Smooth muscle cell (in vitro differentiated cells): Measurements from ENCODE around the gene GALNT9. TPM values are rescaled to one million over a fixed set of nuclear protein-coding genes. Genes with fewer than 3 reads are reported as not detected.

Experiments used
- DNase-seq: peaks from one replicate; lab custom pipeline; 2025; ENCODE audit not compliant: unreplicated experiment; lab: John Stamatoyannopoulos, UW
- H2AFZ ChIP-seq: fragments of 200-600 bp; sonication (generic); 2 replicates; pipeline ENCODE4 v1.6.0; 2016; ENCODE audit warnings: antibody characterized with exemption, low read depth, mild to moderate bottlenecking
- H3F3A ChIP-seq: fragments of 200-600 bp; sonication (generic); 2 replicates; pipeline ENCODE4 v1.6.0; 2017; ENCODE audit warnings: antibody characterized with exemption, low read depth
- H3K27ac ChIP-seq: fragments of 200-600 bp; sonication (generic); 2 replicates; pipeline ENCODE4 v1.5.1; 2016; ENCODE audit warnings: low read depth, mild to moderate bottlenecking
- H3K27me3 ChIP-seq: fragments of 200-600 bp; sonication (generic); 2 replicates; pipeline ENCODE4 v1.6.1; 2016; ENCODE audit warnings: low read depth, mild to moderate bottlenecking
- H3K36me3 ChIP-seq: fragments of 200-600 bp; sonication (generic); 2 replicates; pipeline ENCODE4 v1.5.1; 2016; ENCODE audit warnings: low read depth
- H3K4me1 ChIP-seq: fragments of 200-600 bp; sonication (generic); 2 replicates; pipeline ENCODE4 v1.5.1; 2016; ENCODE audit warnings: low read depth
- H3K4me2 ChIP-seq: fragments of 200-600 bp; sonication (generic); 2 replicates; pipeline ENCODE4 v1.6.0; 2016; ENCODE audit warnings: mild to moderate bottlenecking
- H3K4me3 ChIP-seq: fragments of 200-600 bp; sonication (generic); 2 replicates; pipeline ENCODE4 v1.5.1; 2016; ENCODE audit warnings: mild to moderate bottlenecking
- H3K79me2 ChIP-seq: fragments of 200-600 bp; sonication (generic); 2 replicates; pipeline ENCODE4 v1.6.0; 2016; ENCODE audit warnings: low read depth, mild to moderate bottlenecking
- H3K9ac ChIP-seq: fragments of 200-600 bp; sonication (generic); 2 replicates; pipeline ENCODE4 v1.6.0; 2016; ENCODE audit warnings: low read depth
- H3K9me3 ChIP-seq: fragments of 200-600 bp; sonication (generic); replicated peaks from 2 replicates; pipeline ENCODE4 v1.5.1; 2016; ENCODE audit warnings: low read depth
- H4K20me1 ChIP-seq: fragments of 200-600 bp; sonication (generic); 2 replicates; pipeline ENCODE4 v1.6.0; 2016; ENCODE audit warnings: low read depth
- CTCF ChIP-seq: fragments of 200-600 bp; sonication (generic); IDR thresholded peaks from 2 replicates; pipeline ENCODE4 v1.5.1; 2017; ENCODE audit warnings: borderline replicate concordance, mild to moderate bottlenecking, antibody characterized with exemption; ENCODE audit not compliant: insufficient read depth, poor library complexity, severe bottlenecking
- WGBS: methylation state at CpG from one replicate; pipeline ENCODE4 v1.1.7; 2016; ENCODE audit warnings: low lambda C conversion rate; 5-methylcytosine and 5-hydroxymethylcytosine counted together
- polyA plus RNA-seq: library from polyadenylated mRNA; unstranded; fragments of >200 nt; fragmentation: Nextera tagmentation; extraction: Ambion mirVana; gene quantifications from 2 replicates; pipeline ENCODE4 v1.2.1, GENCODE V29; 2016
- total RNA-seq: library from RNA; depleted of rRNA; stranded (reverse); fragments of >200 nt; gene quantifications from 2 replicates; pipeline ENCODE4 v1.2.3, GENCODE V29; 2014

The GALNT9 gene
- total and polyA plus RNA-seq, 2 experiments from 2014 or later, result 1.1 TPM; not detected in 1

- TF ChIP-seq CTCF, result peak; percentile 19
- Histone ChIP-seq H3K79me2 (no peaks in the 10 kb centered on the region), H3K4me3 (no peak overlapping the region), H3K4me2 (no peak overlapping the region), H3K36me3 (no peaks in the 10 kb centered on the region), H3F3A (no peaks in the 10 kb centered on the region), H3K27ac (no peak overlapping the region), H3K27me3 (no peaks in the 10 kb centered on the region), H3K9me3 (no peaks in the 10 kb centered on the region), H3K4me1 (peaks cover 9% of the 10 kb centered on the region), H2AFZ (no peak overlapping the region), H4K20me1 (no peaks in the 10 kb centered on the region), H3K9ac (no peak overlapping the region)
- no peak for DNase-seq
- 53% methylated on average over 10 of the region's 10 CpGs for WGBS
These were observed 135.3 kb downstream of the GALNT9 start for GRCh38 chr12:132194056-132194455.

- no peaks in the 10 kb centered on the region for H3F3A ChIP-seq
- no peak overlapping the region for H3K4me3 ChIP-seq
- 88% methylated on average over 31 of the region's 31 CpGs for WGBS
- no peak for TF ChIP-seq CTCF
- H3K36me3 ChIP-seq, result no peaks in the 10 kb centered on the region
- no peak overlapping the region for H3K9ac ChIP-seq
- H3K9me3 ChIP-seq, result no peaks in the 10 kb centered on the region
- no peak for DNase-seq
- no peak overlapping the region for H3K27ac ChIP-seq
- H3K27me3 ChIP-seq, result no peaks in the 10 kb centered on the region
- no peak overlapping the region for H2AFZ ChIP-seq
- peaks cover 12% of the 10 kb centered on the region for H3K4me1 ChIP-seq
- no peak overlapping the region for H3K4me2 ChIP-seq
- H4K20me1 ChIP-seq, result no peaks in the 10 kb centered on the region
- no peaks in the 10 kb centered on the region for H3K79me2 ChIP-seq
These were observed 137.5 kb downstream of the GALNT9 start for GRCh38 chr12:132191715-132192553.

- Histone ChIP-seq H4K20me1 (no peaks in the 10 kb centered on the region), H3K4me3 (no peak overlapping the region), H3K36me3 (no peaks in the 10 kb centered on the region), H3K9me3 (no peaks in the 10 kb centered on the region), H3K9ac (no peak overlapping the region), H3F3A (no peaks in the 10 kb centered on the region), H3K79me2 (no peaks in the 10 kb centered on the region), H2AFZ (no peak overlapping the region), H3K27me3 (no peaks in the 10 kb centered on the region), H3K4me2 (no peak overlapping the region), H3K27ac (no peak overlapping the region), H3K4me1 (peaks cover 12% of the 10 kb centered on the region)
- no peak for TF ChIP-seq CTCF
- no peak for DNase-seq
- WGBS, result 89% methylated on average over 27 of the region's 30 CpGs
These were observed 138.4 kb downstream of the GALNT9 start for GRCh38 chr12:132190834-132191500.
